DMS 273 treated with DMSO at 0.1 percent for 48 hours (cell line): Measurements from ENCODE around the gene SGMS1.
"Not testable (repeated sequence)": the region's sequence is repeated elsewhere in the genome, so short reads cannot be mapped to it uniquely, and the experiment has no call there.

ENCODE experiments used
- DNase-seq: peaks from one replicate; lab custom pipeline; 2025; lab: John Stamatoyannopoulos, UW

The SGMS1 gene

DNA sequence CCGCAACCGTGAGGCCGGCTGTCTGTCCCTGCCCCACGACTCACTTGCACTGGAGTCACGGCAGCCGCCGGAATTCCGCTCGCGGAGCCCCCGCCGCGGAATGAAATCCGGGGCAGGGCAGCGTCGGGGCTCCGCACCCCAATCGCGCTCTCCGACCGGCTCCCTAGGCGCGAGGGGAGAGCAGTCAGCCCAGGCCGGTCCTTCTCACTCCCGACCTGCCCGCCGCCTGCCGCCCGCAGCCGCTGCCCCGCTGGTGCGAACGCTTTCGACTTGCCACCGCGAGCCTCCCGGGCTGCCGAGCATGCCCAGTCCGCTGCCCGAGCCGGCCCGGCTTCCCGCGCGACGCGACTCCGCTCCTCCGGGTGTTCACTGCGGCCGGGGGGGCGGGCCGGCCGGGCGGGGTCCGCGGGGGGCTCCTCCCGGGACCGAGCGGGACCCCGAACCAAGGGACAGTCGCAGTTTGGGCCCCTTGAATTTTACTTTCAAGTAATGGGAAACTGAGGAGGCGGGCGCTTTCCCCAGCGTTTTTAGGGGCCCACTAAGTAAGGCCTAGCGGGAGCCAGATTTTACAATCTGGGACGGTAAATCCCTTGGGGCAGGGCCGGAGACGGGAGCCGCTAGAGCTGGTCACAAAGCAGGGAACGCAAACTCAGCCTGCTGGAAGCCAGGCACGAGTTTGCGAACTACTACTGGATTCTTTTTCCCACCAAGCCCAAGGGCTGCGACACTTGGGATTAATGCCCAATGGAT is at the start of gene SGMS1:
Gene SGMS1, minus strand, starts transcription at position 294 of the 750 bp plus-strand sequence. CDS start 279,842 bp downstream, outside the sequence.
- no peak for DNase-seq

DNA sequence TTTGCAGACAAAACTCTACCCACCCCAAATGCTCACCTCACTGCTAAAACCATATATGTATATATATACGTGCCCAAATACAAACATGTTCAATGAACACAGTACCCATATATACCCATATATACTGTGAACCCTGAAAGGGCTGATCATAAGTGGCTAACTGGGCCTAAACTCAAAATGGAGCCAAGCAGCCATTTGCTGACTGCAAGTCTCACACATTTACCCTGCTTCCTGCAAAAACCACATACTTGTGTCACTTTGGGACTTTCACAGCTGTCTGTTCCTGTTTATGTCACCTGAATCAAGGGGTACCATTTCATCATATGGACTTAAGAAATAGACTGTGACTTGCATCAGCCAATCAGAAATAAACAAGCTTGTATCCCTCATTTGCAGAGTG is 48.4 kb upstream of the SGMS1 start:
- not testable (repeated sequence) for DNase-seq

DNA sequence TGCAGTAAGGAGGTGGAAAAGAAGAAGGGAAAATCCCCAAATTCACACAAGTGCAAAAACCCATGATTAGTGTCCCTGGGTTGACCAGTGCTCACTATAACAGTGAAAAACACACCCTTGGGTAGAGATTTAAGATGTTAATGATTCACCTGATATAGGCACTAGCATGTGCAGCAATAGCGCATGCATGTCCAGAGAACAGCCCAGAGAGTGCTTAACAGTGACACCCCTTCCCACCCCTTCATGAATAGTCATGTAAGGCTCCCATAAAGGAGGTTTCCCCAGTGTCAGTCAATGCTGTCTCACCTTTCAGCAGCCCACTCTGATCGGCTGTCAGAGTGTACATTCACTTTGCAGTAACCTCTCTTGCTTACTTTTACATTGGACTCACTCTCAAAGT is 47.9 kb upstream of the SGMS1 start:
- DNase-seq = not testable (repeated sequence)

DNA sequence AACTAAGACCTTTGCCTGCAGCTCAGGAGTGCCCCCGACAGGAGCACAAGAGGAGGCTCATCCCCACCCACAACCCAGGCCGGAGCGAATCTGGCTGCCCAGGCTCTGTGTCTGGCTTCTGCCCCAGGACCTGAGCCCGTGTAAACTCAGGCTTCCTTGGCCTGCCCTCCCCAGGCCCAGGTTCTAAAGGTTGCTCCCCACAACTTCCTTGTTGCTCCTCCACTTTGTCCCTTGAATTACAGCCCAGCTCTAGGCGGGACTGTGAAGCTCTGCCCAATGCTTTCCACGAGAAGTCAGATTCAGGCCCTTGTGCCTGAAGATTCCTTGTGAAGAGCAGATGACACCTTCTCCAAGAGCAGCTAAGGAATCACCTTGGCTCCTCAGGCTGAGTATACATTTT is 46.2 kb upstream of the SGMS1 start:
- not testable (repeated sequence) for DNase-seq

DNA sequence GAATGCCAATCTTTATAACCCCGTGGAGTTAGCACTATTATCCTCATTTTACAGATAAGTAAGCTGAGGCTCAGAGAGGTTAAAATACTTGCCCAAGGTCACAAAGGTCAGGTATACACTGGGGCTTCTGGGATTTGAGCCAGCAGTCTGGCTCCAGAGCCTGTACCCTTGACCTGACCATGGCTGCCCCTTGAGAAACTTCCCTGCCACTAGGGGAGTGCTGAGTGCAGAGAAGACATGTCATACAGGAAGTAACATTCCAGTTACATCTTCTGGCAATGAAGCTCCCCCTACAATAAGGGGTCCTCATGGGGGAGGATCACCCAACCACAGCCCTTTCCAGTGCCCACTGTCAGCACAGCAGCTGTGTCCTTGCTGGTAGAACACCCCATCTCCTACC is 43.6 kb upstream of the SGMS1 start:
- DNase-seq = not testable (repeated sequence)

DNA sequence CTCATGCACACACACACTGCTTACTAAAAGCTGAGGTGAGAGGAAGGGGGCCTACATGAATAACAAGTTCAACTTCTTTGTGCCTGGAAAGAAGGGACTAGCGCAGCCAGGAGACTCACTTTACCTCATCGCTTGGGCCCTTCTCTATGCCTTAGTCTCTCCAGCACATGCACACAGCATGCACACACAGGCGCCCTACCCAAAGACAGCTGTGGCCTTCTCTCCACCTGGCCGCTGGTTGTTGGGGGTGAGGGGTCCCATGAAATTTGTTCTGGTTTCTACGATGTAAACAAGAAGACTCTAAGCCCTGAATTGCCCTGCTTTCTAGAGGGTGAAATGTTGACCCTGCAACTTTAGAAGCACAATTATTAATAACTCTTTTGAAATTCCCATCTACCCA is 38.7 kb upstream of the SGMS1 start:
- not testable (repeated sequence) for DNase-seq

DNA sequence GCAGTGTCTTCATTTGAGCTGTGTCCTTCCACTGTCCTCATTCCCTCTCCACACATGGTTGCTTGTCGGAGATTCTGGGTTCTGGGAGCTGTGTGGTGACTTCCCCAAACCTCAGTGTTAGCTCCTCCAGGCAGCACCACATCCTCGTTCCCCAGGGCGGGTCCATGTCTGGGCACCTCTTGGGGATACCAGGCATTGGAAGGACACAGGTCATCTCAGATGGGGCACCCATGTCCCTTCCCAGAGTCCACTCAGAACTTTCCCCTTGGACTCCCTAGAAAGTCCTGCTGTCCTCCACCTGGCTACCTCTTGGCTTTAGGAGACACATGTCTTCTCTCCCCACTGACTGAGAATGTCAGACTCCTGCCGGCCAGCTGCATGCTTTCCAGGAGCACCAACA is 37.8 kb upstream of the SGMS1 start:
- not testable (repeated sequence) for DNase-seq

DNA sequence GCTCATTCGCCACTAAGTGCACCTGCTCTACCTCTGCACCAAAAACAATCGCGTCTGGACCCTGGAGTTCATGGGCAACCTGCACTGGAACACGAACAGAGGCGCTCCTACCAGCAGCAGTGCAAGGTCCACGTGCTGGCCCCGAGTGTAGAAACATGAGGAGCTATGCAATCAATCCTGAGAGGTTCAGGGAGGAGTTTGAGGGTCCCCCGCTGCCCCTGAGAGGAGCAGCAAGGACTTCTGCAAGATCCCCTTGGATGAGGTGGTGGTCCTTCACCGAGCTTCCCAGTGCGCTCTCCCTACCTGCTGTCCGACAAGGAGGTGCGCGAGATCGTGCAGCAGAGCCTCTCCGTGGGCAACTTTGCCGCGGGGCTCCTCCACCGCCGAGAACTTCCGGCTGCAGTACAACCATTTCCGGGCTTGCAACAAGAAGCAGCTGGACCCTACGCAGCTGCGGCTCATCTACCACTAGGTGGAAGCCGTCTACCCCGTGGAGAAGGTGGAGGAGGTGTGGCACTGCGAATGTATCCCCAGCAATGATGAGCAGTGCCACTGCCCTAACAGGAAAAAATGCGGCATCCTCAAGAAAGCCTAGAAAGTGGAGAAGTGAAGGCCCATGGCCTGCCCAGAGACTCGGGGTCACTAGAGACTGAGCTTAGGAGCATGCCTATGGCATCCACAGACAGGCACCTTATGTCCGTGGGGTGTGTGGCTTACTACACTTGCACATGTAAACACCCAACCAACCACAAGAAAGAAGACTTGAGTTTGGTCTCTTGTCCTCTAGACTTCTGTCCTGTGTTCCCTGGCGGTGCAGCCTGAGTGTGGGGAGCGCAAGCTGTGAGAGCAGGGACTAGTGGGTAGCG is 36.3 kb upstream of the SGMS1 start:
- not testable (repeated sequence) for DNase-seq

DNA sequence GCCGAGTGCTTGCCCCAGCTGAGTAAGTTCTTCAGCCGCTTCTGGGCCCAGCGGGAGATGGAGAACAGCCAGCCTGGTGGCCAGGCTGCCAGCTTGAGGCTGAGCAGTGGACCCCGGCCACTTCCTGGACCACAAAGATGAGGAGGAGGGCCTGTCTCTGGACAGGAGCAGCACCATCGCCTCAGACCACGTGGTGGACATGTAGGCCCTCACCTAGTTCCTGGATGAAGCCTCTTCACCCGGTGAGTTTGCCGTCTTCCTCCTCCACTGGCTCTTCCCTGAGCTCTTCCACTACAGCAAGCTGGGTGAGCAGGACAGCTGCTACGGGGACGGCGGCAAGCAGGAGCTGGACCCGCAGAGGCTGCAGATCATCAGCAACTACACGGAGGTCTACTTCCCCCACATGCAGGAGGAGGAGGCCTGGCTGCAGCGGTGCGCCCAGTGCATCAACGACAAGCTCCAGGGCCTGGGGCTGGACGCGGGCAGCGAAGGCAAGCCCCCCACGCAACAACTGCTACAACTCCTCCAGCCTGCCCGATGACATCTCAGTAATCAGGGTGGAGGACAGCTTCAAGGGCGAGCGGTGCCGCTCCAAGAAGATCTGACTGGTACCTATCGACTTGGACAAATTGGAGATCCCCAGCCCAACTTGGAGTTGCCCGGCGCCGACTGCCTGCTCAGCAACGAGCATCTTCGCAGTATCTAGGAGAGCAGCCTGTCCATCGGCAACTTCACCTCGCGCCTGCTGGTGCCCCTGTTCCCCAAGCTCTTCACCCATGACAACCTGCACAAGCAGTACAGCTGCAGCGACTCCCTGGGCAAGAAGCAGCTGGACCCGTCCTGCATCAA is 35.5 kb upstream of the SGMS1 start:
- not testable (repeated sequence) for DNase-seq

DNA sequence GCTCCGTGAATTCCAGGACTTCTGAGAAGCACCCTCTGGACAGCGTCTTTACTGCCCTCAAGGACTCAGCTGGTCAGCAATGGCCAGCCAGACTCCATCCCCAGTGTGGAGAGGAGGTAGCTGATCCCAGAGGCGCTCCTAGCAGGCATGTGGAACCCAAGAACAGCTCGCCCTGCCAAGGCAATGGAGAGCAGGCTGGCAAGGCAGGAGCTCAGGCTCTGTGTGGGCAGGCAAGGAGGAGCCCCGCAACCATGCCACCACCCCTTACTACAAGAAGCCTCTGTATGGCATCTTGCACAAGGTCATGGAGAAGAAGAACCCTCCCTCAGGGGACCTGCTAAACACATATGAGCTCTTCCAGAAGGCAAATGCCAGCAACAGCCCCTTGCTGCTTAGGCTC is 34.4 kb upstream of the SGMS1 start:
- no peak for DNase-seq

DNA sequence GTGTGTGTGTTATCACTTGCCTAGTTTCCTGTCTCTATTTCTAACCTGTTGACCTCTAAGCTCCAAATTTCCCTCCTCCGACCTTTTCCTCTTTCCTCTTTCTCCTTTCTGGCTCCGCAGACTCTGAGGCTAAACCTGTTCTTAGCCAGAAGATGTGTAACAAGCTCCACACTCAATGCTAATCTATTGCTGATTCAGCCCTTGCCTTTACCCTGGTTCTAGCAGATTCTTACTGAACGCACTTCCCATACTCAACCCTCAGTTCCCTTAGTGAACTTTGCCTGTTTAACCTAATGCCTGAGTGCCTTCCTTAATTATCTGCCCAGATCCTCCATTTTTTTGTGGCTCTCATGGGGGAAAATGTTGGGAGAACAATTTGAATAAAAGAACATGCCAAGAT is 30.0 kb upstream of the SGMS1 start:
- DNase-seq = no peak

DNA sequence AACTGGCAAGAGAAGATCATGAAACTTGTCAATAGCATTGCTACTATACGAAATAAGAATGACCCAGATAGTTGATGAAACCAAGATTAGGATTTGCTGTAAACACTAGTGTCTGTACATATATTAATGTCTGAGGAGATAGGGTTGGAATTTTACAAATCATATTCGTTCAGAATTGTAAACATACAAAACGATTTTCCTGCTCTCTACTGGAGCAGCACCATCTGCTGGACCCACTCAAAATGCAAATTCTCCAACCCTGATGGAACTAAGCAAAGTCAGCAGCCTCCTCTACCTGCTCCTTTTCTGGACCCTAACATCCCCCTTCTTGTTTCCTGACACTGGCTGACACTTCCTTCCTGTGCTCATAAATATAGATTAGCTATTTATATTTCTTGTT is 29.4 kb upstream of the SGMS1 start:
- no peak for DNase-seq

DNA sequence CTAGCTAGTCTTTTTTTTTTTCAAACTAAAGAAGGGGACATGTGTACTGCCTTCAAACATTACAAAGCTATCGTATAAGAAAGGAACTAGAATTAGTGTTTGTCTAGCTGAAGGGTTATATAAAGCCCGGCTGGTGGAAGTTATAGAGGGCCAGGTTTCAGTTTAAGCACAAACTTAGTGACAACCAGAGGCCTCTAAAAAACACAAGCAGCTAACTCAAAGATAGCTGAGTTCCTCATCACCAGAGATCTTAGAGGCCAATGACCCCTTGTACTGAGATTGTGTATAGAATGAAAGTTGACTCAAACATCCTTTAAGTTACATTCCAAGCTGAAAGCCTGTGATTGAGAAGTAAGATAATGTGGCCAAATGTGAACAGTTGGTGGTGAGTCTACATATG is 28.1 kb upstream of the SGMS1 start:
- DNase-seq = no peak

DNA sequence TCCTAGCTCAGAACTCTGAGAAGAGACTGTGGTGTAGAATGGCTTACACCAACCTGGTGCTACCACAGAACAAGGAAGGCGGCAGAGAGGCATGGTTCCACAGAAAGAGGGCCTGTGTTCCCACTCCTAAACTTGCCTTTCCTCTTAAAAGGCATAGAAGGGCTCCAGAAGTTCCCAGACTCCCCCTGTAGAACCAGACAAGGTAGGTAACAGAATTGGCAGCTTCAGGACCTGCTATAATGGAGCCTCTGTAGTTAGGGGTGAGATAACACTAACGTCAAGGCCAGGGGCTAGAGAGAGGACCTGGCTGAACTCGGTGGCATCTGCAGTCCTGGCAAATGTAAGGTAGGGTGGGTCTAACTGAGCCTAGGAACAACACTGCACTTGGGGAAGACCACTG is 26.7 kb upstream of the SGMS1 start:
- DNase-seq = no peak

DNA sequence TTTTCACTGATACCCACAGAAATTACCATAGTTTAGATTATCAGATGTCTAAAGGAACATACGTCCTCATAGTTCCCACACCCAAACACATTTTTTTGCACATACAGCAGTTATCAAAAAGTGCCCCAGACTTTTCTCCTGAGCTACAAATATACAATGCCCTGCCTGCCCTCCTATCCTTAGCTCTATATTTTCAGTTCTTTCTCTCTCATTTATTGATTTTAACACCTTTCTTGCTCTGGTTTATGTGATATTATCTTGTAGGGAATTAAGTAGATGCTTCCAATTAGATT is 25.1 kb upstream of the SGMS1 start:
- no peak for DNase-seq

DNA sequence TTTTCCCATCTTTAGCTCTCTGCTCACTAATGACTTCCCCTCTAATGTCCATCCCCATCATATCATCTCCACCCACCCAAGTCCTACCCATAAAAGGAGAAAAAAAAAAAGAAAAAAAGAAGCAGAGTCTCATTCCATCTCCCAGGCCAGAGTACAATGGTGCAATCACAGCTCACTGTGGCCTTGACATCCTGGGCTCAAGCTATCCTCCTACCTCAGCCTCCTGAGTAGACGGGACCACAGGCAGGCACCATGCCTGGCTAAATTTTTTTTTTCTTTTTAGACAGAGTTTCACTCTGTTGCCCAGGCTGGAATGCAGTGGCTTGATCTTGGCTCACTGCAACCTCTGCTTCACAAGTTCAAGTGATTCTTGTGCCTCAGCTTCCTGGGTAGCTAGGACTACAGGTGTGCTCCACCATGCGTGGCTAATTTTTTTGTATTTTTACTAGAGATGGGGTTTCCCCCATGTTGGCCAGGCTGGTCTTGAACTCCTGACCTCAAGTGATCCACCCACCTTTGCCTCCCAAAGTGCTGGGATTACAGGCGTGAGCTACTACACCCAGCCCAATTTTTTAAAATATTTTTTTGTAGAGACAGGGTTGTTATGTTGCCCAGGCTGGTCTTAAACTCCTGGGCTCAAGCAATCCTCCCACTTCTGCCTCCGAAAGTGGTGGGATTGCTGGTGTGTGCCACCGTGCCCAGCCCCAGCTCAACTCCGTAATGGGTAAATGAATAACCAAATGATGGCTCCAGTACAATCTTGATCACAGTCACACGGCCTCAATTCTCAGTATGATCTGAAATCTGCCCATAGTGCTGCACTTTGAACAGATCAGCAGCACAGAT is 24.6 kb upstream of the SGMS1 start:
- no peak for DNase-seq

DNA sequence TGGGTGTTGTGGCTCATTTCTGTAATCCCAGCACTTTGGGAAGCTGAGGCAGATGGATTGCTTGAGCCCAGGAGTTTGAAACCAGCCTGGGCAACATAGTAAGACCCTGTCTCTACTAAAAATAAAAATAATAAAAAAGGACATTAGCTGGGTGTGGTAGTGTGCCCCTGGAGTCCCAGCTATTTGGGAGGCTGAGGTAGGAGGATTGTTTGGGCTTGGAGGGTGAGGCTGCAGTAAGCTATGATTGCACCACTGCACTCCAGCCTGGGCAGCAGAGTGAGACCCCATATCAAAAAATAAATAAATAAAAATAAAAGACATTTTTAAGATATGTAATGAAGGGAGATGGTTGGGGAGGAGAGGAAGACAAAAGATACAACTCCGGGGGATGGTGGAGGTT is 23.6 kb upstream of the SGMS1 start:
- not testable (repeated sequence) for DNase-seq

DNA sequence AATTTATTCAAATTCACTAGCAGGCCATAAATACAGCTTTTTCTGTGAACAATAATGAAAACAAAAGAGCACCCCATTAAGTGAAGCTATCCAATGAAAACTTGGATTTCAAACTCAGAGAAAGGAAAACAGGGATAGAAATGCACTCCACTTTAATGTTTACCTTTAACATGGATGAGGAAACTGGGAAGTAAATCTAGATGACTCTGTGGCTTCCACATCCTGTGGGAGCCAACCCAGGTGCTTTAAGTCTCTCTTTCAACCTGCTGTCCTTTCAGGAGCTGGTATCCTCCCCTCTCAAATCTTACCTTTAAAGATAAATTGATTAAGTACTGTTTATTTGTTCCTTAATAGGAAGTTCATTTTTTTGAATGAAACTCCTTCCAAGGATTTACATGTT is 21.5 kb upstream of the SGMS1 start:
- no peak for DNase-seq

DNA sequence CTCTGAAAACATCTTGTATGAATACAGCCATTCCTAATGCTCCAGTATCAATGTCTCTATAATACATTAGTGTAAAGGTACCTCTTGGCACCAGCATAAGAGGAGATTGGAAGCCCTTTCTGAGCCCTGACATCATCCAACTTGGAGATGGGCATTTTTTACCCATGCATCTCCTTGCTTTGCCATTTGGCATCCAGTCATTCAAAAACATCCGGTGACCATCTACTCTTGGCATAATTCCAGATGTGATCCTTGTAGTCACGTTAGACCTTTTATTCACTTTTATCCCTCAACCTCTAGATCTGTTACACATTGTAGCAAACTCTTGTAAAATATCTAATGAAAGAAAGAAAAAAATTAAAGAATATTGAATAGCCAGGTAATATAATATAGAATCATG is 17.9 kb upstream of the SGMS1 start:
- no peak for DNase-seq

DNA sequence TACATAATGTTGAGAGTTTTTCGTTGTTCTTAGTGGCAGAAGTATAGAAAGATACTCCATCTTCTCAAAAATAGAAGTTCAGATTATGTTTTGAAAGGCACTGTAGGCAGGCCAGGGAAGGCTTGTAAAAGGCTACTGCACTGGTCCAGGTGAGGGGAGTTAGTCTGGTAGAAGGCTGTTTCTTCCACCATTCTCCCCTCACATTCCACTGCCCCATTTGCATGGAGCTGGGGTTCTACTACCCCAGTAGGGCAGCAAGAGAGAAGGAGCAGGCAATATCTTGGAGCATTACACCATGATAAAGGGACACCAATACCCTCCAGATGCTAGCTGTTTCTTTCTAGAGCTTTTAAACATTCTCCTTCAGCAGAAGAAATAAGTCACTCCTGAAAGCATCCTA is 16.5 kb upstream of the SGMS1 start:
- DNase-seq = no peak
